ENCODE measurements around the gene GCA. TPM values are rescaled to one million over a fixed set of nuclear protein-coding genes. Genes with fewer than 3 reads are reported as not detected.

The GCA gene
- total and polyA plus RNA-seq, 2 of the 4 experiments (the other 2 are of a cell fraction), result 2.2 to 3.6 TPM

GRCh38 chr2:162328424-162329157, 15.3 kb upstream of the GCA start:
- no peak overlapping the region for H3K23ac ChIP-seq (ENCODE audit: low read depth, low read length)
- H2AK5ac ChIP-seq (ENCODE audit: low read depth, low read length), result no peak overlapping the region
- in situ Hi-C loops (cut with MboI; ENCODE audit: low sequenced_read_pairs) (no loop called here), dilution Hi-C loops (cut with HindIII; ENCODE audit: low sequenced_read_pairs, unreplicated experiment) (no loop called here), intact Hi-C loops (cut with micrococcal nuclease) (no loop called here)
- CTCF ChIA-PET, result no interaction called here
- H4K91ac ChIP-seq (ENCODE audit: insufficient read depth, low read depth, low read length), result no peak overlapping the region
- H2BK20ac ChIP-seq (ENCODE audit: low read depth, low read length), result no peak overlapping the region
- no peak overlapping the region for H3K27ac ChIP-seq (ENCODE audit: insufficient read depth, low read length)
- no peak overlapping the region for H2BK120ac ChIP-seq (ENCODE audit: low read depth, low read length)
- no peak overlapping the region for H3K4me3 ChIP-seq (ENCODE audit: insufficient read depth, low read depth, low read length)
- WGBS, 2 experiments (ENCODE audit: extremely low coverage in 2 of 2, insufficient read length in 1 of 2), result no CpG with 5 or more reads among the region's 12 CpGs
- H3K9me1 ChIP-seq (ENCODE audit: insufficient read depth, low read length), result no peaks in the 10 kb centered on the region
- H4K8ac ChIP-seq (ENCODE audit: low read depth in 2 of 2, low read length in 2 of 2), result no peak overlapping the region
- ATAC-seq (ENCODE audit: low read depth), result no peak
- no peak overlapping the region for H3K56ac ChIP-seq (ENCODE audit: extremely low read depth, insufficient read depth, low read length)
- H3K9ac ChIP-seq (ENCODE audit: low read depth, low read length), result no peak overlapping the region
- no peak overlapping the region for H3K14ac ChIP-seq (replicated peaks; ENCODE audit: low read depth, low read length)
- DNase-seq, result no peak
- H3K18ac ChIP-seq (ENCODE audit: low read depth, low read length), result no peak overlapping the region
- BruUV-seq (replicated peaks), result no TSS peak
- no peak overlapping the region for H2AK9ac ChIP-seq (replicated peaks; ENCODE audit: low read depth, low read length, poor library complexity)
- H3K4me1 ChIP-seq (ENCODE audit: control insufficient read depth, insufficient read depth, low read length), result no peaks in the 10 kb centered on the region
- no peak overlapping the region for H2BK5ac ChIP-seq (ENCODE audit: low read depth, low read length, poor library complexity, severe bottlenecking)
- no peaks in the 10 kb centered on the region; the same call in 1 of the 2 replicates for H3K9me3 ChIP-seq (ENCODE audit: control insufficient read depth, insufficient read depth, low read length)
- H2AFZ ChIP-seq (replicated peaks; ENCODE audit: low read length, poor library complexity), result no peak overlapping the region
- H3K79me1 ChIP-seq (ENCODE audit: low read depth in 1 of 2, low read length in 2 of 2), result no peaks in the 10 kb centered on the region
- no peak overlapping the region for H4K5ac ChIP-seq (ENCODE audit: low read depth, low read length)
- H3K27me3 ChIP-seq (ENCODE audit: control insufficient read depth, insufficient read depth, low read length), result peaks cover 2% of the 10 kb centered on the region; the same call in 1 of the 2 replicates
- H3K4ac ChIP-seq (ENCODE audit: low read depth, low read length), result no peak overlapping the region
- POLR2A ChIA-PET (ENCODE audit: unreplicated experiment), result interaction anchor here (0.6 kb wide), 1 partner anchor 11 kb away, joined by 3 read pairs; no protein-coding TSS in a partner anchor
- H2BK15ac ChIP-seq (ENCODE audit: low read depth, low read length), result no peak overlapping the region
- no peaks in the 10 kb centered on the region for H4K20me1 ChIP-seq (ENCODE audit: insufficient read depth, low read length)
- no peaks in the 10 kb centered on the region for H3K36me3 ChIP-seq (ENCODE audit: control insufficient read depth, insufficient read depth, low read length)
- no peak for TF ChIP-seq NFE2L2 (IDR thresholded peaks at IDR 0.05; ENCODE audit: low read depth, low read length)
- no peak overlapping the region for H3K4me2 ChIP-seq (ENCODE audit: low read depth, low read length)

Data from IMR-90 (cell line).